ENCODE results near the gene CENPS.
A peak's percentile ranks its signal among the peaks of the same experiment; 100 is the strongest.
"Not testable (repeated sequence)": the region's sequence is repeated elsewhere in the genome, so short reads cannot be mapped to it uniquely, and the experiment has no call there.

Gene CENPS

GRCh38 chr1:10421637-10422036 is 8.6 kb upstream of the CENPS start:
- no peak for DNase-seq

GRCh38 chr1:10424034-10424433 is 6.2 kb upstream of the CENPS start:
- no peak for DNase-seq

GRCh38 chr1:10424651-10425050 is 5.6 kb upstream of the CENPS start:
- no peak for DNase-seq

- DNase-seq: not testable (repeated sequence)
These were observed 4.3 kb upstream of the CENPS start for GRCh38 chr1:10425826-10426534.

GRCh38 chr1:10426535-10426848 is 3.7 kb upstream of the CENPS start:
- DNase-seq: not testable (repeated sequence)

GRCh38 chr1:10428984-10429383 is 1.2 kb upstream of the CENPS start:
- no peak for DNase-seq

GRCh38 chr1:10429868-10430215 is 391 bp upstream of the CENPS start:
- DNase-seq: peak; percentile 27

GRCh38 chr1:10431070-10431730 is 967 bp downstream of the CENPS start:
- DNase-seq: peak; percentile 19

GRCh38 chr1:10432910-10433700 is 2.9 kb downstream of the CENPS start:
- DNase-seq: no peak

GRCh38 chr1:10433790-10434189 is 3.6 kb downstream of the CENPS start:
- DNase-seq: no peak

GRCh38 chr1:10434590-10434989 is 4.4 kb downstream of the CENPS start:
- DNase-seq: no peak

- no peak for DNase-seq
These were observed 6.8 kb downstream of the CENPS start for GRCh38 chr1:10437052-10437451.

- DNase-seq: no peak
These were observed 8.5 kb downstream of the CENPS start for GRCh38 chr1:10438677-10439163.

- DNase-seq: no peak
These were observed 10.1 kb downstream of the CENPS start for GRCh38 chr1:10440305-10440704.

GRCh38 chr1:10440794-10441193 is 10.6 kb downstream of the CENPS start:
- no peak for DNase-seq

GRCh38 chr1:10444248-10444647 is 14.0 kb downstream of the CENPS start:
- no peak for DNase-seq

GRCh38 chr1:10444795-10445397 is 14.7 kb downstream of the CENPS start:
- no peak for DNase-seq

- no peak for DNase-seq
These were observed 16.7 kb downstream of the CENPS start for GRCh38 chr1:10446790-10447422.

- DNase-seq: no peak
These were observed 19.5 kb downstream of the CENPS start, which contains the start of gene CORT for GRCh38 chr1:10449751-10450150. TSS of gene CORT (plus strand) at chr1:10450031. CDS start at chr1:10450224, 193 bp downstream.

GRCh38 chr1:10450156-10450814 is 20.1 kb downstream of the CENPS start:
- no peak for DNase-seq

GRCh38 chr1:10450836-10451235 is 20.6 kb downstream of the CENPS start:
- DNase-seq: no peak

- no peak for DNase-seq
These were observed 21.1 kb downstream of the CENPS start for GRCh38 chr1:10451287-10451686.

Measured in CD4-positive, alpha-beta T cell treated with Interleukin-15 for 1 hour (primary cell).